LNCaP clone FGC (cell line): ENCODE measurements around the gene PROM1.
A peak's percentile ranks its signal among the peaks of the same experiment; 100 is the strongest.

Source experiments
- DNase-seq: peaks from one replicate; pipeline ENCODE4 v3.0.0-alpha.2; 2011; ENCODE audit warnings: low read depth
- H3K4me3 ChIP-seq: 2 replicates; pipeline ENCODE4 v1.5.1; 2011; ENCODE audit warnings: mild to moderate bottlenecking, low read depth, low read length, control low read depth
- CTCF ChIP-seq: IDR thresholded peaks from 2 replicates; pipeline ENCODE4 v1.5.1; 2012; ENCODE audit warnings: mild to moderate bottlenecking; ENCODE audit not compliant: control insufficient read depth, insufficient read depth; ENCODE audit errors: extremely low read depth

The PROM1 gene

GRCh38 chr4:16100833-16101232 is 17.0 kb upstream of the PROM1 start:
- no peak overlapping the region for H3K4me3 ChIP-seq
- TF ChIP-seq CTCF = no peak
- no peak for DNase-seq

- no peak overlapping the region for H3K4me3 ChIP-seq
- no peak for DNase-seq
- TF ChIP-seq CTCF = no peak
Measured at GRCh38 chr4:16092682-16093319, 9.0 kb upstream of the PROM1 start.

- no peak for TF ChIP-seq CTCF
- no peak overlapping the region for H3K4me3 ChIP-seq
- no peak for DNase-seq
Measured at GRCh38 chr4:16090096-16090705, 6.4 kb upstream of the PROM1 start.

GRCh38 chr4:16089156-16089555 is 5.3 kb upstream of the PROM1 start:
- TF ChIP-seq CTCF = no peak
- H3K4me3 ChIP-seq = no peak overlapping the region
- DNase-seq = no peak

- no peak overlapping the region for H3K4me3 ChIP-seq
- no peak for TF ChIP-seq CTCF
- DNase-seq = no peak
Measured at GRCh38 chr4:16088601-16089000, 4.8 kb upstream of the PROM1 start.

- DNase-seq = no peak
- TF ChIP-seq CTCF = no peak
- no peak overlapping the region for H3K4me3 ChIP-seq
Measured at GRCh38 chr4:16085822-16086221, 2.0 kb upstream of the PROM1 start.

- no peak for TF ChIP-seq CTCF
- no peak for DNase-seq
- H3K4me3 ChIP-seq = peak overlapping the region; percentile 43
Measured at GRCh38 chr4:16082426-16083240, 1.2 kb downstream of the PROM1 start.
